Activated CD4-positive, alpha-beta T cell treated with anti-CD3 and anti-CD28 coated beads, Interleukin-2, amount 50 U/mL, for 48 hours (primary cell): ENCODE results near the gene DSCAM.

Experiments used
- DNase-seq, 2 experiments: peaks; one replicate each; pipeline ENCODE4 v3.0.0-alpha.2; 2020

The DSCAM gene

DNA sequence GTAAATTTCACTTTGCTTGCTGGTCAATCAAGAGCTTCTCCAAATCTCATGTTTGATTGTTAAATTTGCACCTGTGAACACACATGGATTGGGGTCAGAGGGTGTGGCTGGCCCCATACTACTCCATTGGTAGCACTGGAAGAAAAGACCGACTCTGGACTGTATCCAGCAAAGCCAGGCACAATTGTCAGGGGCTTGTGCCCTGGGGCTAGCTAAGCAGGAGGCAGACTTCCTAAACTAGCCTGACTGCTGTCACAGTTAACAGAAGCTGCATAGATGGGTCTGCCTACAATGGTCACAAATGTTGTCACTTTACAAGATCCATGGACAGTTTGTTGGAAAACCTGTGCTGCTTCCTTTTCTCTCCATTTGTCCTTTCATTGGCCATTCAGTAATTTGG lies 421.0 kb downstream of the DSCAM start:
- DNase-seq: no peak

DNA sequence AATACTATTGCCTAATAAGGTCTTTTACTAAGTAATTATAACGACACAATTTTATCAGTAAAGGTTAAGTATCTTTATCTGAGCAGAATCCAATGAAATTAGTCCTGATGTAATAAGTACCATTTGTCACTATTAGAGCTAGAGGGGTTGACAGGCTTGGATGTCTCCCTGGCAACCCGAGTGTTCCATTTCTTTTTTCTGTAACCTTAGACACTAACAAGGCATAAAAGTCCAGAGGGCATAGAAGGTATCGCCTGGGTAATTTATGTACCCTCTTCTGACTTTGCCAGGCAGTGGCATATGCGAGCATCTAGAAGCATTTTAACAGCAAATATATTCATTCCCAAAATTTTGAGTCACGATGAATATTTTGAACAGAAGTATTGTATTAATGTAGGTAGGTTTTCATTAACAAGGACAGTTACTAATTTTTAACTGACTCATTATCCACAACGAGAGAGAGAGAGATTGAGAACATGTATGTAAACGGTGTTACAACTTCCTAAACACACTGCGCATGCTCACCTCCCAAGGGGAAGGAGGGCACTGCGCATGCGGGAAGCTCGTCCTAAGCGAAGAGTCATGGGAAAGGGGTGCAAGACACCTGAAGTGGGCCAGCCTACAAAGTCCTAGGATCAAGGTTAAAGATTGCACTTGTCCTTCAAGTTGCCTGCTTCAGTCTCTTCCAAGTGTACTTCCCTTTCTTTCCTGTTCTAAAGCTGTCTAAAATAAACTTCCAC lies 423.9 kb downstream of the DSCAM start:
- no peak for DNase-seq

DNA sequence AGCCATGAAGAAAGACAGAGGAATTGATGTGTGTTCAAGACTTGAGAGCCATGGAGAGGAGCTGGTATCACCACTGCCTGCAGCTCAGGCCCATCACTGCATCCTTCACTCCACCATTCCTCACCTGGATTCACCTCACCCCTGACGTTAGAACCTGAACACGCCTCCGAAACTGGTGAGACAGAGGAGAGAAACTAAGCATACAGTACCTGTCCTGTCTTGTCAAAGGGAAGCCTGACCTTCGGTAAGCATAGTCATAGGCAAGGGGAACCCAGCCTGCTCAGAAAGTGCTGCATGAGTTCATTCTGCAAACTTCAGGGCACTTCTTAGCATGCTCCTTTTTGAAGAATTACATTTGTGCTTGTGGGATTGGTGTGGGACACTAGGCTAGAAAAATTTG lies 425.8 kb downstream of the DSCAM start:
- DNase-seq: no peak

DNA sequence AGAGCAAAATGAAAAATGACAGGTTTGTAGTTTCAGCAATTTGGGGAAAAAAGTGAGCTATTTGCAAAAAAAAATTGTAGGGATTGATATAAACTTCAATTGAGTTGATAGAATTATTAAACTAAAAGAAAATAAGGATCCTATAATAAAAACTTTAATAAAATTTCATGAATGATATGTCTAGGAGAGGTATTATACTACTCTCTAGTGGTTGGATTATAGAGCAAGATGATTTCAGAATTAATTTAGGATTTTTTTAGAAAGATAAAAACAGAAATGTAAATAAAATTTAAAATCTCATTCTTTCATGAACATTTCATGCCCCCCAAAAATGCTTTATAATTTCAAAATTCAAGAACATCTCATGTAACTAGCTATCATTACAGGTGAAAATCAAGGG lies 430.4 kb downstream of the DSCAM start:
- DNase-seq: no peak

DNA sequence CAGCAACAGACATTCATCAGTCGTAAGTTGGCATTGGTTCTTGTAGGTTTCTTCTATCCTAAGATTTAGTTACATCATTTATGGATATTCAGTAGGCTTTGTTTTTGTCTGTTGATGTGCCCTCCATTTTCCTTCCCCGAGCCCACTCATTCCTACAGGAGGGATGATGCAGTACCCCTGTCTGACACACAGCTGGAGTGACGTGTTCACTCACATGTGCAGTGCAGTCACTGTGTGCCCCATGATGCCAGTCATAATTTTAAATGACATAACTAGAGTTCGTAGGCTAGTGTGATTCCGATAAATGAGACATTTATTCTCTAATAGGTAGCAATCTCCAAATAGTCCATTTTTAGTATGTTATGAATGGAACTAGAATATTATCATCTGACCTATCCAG lies 438.4 kb downstream of the DSCAM start:
- no peak for DNase-seq

DNA sequence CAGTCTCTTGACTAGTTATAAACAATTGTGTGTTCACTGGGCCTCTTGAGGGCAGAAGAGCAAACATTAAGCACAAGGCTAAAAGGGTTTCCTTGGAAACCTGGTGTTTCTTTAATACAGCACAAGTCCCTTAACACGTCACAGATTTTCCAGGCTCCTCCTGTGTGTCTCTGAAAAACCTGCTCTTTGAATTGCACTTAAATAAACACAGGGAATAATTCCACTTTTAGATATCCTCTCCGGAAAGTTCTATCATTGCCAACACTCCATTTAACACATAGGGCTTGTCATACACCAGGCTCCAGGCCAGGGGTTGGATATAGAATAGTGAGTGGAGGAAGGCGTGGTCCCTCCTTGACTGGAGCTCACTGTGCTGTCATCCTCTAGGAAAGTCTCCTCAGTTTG lies 442.6 kb downstream of the DSCAM start:
- DNase-seq: no peak

DNA sequence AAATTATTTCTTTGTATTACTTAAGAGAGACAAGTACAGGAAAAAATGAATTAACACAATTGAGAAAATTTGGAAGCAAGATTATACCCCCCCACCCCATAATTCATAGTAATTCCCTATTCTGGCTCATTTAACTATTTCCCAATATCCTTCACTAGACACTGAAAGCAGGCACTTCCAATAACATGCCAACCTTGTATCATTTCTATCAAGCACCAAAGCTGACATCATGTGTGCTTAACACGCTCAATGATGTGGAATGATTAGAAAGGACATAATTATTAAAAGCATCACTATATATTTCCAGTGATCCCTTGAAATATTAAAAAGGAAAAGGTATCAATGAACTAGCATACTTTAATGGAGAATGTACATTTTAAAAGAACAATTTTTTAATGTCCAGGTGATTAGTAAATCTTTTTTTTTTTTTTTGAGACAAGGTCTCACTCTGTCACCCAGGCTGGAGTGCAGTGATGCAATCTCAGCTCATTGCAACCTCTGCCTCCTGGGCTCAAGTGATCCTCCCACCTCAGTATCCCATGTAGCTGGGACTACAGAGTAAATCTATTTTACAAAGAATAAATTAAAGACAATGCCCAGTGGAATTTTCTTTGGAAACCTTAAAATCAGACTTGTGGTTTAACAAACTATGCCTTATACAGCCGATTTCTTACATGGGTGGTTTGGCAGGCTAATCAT lies 443.9 kb downstream of the DSCAM start:
- no peak for DNase-seq

DNA sequence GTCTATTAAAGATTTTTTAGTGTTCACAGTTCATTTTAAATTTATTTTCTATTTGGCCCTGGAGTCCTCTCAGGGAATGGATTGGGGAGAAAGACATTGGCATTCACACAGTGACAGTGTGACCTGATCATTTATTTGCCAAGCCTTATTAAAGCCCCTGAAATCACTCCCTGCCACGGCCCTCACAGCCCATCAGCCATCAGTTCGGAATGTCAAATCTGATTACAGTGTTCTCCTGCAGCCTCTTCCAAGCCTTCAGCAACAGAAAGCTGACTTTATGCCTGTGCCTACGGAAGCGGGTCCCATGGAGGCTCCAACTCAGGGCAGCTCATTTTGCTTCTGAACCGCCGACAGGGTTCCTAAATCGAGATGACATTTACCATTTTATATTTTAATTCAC lies 451.2 kb downstream of the DSCAM start:
- no peak for DNase-seq

DNA sequence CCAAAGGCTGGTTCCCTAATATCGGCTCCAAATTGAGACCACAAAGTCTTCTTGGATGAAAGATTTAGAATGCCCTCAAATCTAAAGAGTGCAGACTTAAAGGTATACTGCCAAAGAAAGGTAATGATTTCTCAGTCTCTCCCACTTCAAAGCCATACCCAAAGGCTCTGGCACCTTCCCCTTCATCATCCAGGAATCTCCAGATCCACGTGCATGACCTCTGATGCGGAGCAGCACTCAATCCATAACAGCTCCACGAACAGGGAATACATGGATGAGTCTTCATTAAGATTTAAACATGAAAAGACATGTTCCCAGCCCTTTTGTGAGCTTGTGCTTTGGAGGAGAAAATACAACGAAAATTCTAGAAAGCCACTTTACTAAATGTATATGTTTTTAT lies 453.9 kb downstream of the DSCAM start:
- no peak for DNase-seq

DNA sequence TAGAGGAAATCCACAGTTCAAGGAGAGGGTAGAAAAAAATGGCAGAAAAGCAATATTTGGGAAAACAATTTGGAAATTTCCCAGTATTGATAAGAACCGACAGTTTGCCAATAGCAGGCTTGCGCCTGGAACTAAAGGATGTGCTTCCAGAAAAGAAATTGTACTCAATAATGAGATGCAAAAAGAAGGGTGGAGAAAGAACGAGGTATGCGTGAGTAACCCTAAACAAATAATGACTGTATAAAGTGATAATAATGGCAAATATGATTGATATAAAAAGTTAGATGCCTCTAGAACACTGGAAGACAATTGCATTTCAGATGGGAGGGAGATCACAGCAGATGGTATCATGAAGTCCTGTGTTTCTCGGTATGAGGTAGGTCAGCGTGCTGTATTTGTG lies 458.9 kb downstream of the DSCAM start:
- DNase-seq: no peak

DNA sequence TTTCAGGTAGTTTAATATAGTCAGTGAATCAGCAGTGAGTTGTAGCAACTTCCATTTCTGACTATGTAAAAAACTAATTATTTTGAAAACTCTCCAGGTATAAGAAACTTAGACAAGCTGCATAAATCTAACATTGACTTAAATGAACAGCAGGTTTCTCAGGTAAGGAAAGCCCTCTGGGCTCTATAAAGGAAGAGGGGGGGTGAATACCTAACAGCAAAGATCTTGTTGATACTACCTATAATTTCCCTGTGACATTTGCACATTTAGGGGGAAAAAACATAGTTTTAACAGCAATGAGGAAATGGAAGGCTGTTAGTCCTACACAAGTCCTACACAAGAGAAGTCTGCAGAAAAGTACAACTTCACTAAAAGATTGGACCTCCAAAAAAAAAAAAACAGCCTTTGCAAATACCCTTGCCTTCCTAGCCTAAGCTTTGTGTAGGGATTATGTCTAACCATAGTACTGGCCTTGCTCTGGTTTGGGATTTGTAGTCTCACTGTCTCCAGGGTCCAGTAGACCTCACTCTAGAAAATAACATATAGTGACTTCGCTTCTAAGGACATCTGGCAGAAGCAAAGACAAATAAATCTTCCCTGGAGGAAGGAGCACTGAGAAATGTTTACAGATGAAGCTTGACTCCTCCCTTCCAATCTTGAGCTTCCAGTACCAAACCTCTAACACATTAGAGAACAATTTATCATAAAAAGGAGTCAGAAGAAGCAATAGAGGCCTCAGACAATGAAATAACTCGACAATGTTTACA lies 459.8 kb downstream of the DSCAM start:
- no peak for DNase-seq

DNA sequence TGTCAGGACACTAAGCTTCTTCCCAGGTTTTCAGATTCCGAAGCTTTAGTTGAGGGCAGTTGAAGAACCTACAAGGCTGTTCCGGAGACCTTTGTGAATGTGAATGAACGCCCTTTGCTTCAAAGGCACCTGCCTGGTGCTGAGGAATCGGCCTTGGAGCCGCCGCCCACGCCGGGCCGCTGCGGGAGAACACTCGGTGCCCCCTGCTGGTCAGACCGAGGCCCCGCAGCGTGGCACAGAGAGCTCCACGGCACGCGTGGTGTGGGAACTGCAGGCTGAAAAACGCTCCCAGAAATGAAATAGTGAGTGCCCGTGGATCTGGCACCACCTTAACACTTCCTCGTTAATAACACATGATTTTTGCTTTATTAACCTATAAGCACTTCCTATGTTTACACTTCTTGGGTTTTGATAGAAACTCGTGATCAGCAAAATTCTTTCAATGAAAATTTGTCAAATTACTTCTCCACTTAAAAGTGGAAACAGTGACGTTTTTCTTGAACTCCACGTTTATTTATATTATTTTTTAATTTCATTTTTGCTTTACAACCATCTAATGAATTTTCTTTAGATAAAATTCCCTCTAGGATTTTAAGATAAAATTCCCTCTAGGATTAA lies 460.6 kb downstream of the DSCAM start:
- DNase-seq: peak; percentile 35 to 41

DNA sequence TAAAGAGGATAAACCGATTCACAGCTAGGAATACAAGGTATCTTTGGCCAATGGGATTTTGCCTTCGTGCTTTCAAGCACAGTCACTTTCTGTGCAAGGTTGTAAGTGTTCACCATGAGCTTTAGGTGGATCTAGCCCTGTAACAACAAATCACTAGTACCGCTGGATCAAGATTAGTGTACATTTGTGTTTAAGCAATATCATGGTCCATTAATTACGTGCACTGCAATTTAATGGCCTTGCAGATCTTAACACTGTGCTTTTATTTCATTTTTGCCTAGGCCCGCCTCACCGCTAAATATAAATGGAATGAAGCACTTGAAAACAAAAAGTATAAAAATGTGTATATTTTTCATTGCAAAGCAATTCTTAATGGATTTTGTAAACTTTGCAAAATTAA lies 461.1 kb downstream of the DSCAM start:
- no peak for DNase-seq

DNA sequence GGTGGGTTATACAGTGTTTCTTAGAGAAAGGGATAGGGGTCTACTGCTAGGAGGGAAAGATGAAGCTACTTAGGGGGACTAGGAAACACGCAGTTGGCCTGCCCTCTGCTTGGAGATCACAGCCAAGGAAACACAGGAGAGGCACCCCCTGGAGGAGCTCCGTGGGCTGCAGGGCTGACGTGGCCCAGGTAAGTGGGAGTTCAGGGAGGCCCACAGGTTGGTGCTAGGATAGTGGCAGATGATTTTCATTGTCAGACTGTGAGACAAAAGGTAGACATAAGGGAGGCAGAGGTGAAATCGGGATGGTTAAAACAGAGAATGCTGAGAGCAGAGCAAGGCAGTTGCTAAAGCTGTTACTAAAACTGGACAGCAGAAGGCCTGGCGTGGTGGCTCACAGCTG lies 463.0 kb downstream of the DSCAM start:
- DNase-seq: no peak

DNA sequence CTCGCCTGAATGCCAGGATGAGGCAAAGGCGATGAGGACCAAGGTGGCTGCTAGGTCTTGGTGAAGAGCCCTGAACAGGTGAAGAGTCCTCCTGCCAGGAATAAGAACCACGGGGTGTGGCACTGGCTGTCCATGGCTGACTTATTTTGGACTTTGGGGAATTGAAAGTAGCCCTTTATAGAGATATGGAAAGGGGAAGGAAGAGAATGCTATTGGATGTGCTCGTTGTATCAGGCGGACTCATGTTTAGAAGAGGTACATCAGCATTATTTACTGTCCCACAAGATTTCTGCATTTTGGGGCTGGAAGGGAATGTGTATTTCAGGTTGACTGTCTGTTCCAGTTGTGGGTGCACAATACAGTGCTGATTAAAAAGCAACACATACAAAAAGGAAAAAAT lies 465.8 kb downstream of the DSCAM start:
- no peak for DNase-seq

DNA sequence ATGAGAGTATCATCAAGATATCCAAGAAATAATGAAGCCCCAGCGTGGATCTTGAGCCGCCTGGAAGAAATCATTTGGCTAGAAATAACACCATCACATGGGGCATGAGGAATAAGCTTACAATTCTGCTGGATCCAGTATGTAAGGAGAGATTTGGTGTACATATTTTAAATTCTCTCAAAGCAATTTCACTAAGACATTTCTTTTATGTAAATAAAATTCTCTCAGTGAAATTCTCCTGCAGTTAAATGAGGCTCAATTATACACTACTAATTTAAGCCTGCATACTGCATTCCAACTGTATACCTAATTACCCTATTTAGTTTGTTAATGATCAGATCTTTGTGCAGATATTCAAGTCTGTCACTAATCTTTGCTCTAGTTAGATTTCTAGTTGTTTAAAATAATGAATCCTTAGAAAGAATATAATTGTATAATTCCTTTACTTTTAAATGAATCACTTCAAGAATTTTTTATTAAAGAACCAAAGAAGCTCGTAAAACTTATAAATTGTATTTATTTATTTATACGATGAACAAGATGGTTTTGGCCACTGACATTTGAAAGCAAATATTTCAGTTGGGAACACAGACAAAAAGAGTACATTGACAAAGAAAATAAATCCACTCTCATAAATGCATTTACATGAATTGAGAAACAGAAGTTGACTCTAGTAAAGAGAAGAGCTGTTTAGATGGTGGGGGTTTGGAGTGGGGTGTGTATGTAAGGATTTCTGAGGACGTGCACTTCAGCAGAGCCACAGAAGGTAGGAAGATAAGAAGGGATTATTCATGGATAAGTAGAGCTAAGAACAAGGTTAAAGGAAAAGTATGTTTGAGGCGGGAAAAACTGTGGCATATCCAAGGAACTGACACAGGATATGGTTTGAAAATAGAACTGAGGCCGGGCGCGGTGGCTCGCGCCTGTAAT lies 466.8 kb downstream of the DSCAM start:
- DNase-seq: no peak

DNA sequence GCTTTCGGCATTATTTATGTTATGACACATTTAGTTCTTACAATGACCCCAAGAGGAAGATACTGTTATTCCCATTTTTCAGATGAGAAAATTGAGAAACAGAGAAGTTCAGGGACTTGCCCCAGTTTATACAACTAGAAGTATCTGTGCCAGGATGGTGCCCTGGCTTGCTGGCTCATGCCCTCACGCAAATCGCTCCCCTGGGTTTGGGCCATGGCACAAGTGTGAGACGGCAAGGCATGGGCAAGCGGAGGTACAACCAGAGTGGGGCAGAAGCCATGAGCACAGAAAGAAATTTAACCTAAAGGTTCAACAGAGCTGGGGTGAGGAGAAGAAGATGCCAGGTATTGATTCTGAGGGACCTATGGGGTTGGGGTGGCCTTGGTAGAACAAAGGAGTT lies 469.8 kb downstream of the DSCAM start:
- no peak for DNase-seq

DNA sequence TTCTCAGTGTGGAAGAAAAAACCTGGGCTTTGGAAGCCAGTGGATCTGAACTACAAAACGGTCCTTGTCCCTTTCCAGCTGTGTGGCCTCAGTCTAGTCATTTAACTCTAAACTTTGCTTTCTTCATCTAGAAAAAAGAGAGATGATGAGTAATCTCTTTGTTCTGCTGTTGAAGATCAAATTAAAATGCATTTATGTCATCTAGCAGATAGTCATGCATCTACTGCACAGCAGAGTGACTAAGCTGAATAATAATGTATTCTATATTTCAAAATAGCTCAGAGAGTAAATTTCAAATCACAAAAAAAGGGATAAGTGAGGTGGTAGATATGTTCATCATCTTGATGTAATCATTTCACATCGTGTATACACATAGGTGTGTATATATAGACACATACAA lies 473.2 kb downstream of the DSCAM start:
- no peak for DNase-seq

DNA sequence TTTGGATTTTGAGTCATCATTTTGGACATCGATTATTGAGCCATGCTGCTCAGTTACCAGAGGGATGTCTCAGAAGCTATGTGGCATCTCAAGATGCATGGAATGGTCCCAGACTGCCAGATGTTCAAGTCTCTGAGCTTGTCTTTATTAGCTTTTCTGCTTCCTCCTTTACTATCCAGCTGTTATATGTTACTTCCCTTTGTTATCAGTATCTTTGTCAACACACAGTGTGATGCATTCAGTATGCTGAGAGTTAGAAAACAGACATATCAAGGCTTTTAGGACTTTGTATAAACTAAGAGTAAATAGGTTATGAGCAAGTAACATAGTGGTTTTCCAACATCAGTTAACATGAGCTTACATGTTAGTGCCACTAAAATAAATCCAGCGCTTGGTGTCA lies 474.5 kb downstream of the DSCAM start:
- DNase-seq: no peak

DNA sequence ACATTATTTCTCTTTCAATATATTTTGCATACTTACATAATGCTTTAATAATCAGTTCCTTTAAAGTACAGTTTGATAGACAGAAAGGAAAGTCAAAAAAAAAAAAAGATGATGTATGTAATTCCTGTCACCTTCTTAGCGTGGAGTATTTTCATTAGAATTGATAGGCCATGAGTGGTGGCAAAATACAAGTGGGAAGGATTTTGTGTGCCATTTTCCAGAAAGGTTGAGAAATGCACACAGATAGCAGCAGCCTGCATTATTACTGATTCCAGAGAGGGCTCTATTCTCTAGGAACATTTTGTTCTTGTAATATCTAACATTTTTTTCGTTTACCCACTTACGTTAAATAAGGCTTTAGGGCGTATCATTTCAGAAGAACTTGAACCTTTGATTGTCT lies 475.6 kb downstream of the DSCAM start:
- DNase-seq: no peak

DNA sequence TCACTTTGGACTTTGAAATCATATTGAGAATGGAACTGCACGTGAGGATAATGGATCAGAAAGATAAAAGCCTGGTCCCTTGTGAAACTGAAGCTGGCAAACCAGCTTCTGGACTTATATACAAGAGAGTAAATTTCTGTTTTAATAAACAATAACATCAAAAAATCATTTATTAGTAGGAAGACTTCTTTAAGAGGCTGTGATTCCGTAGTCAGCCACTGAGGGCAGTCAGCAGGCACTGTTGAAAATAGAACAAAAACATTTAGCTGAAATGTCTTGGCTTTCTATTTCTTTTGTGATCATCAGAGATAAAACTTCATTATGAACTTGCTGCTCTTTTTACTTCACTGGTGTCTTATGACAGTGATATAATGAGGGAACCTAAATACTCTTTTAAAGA lies 490.3 kb downstream of the DSCAM start:
- no peak for DNase-seq

DNA sequence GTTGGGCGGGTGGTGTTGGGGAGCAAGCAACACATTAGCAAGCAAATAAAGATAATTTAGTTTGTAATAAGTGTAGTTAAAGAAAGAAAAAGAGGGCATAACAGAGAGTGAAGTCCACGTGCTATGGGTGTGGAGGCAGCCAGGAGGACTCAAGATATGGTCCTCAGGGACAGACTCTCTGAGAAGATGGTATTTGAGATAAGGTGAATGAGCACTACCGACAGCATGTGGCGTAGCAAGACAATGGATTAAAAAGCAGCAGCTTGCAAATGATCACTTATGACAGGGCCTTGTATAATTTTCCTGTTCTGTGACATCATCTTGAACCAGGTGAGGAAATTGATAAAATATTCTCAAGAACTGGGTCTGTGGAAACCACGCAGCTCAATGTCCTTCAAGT lies 491.9 kb downstream of the DSCAM start:
- no peak for DNase-seq

DNA sequence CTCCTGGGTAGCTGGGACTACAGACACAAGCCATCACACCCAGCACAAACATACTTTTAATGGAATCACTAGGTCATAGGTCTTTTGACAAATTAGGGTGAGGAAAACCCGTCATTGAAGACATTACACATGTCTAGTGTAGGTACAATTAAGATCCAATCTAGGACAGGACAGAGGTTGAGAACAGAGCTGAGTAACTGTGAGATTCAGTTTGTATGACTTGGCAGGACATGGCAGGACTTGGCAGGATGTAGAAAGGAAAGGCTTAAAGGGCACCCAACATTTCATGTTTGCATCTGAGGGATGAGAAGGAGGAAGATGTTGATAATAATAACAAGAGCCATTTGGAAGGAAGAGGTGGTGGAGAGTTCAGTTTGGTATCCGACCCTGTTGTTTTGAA lies 496.0 kb downstream of the DSCAM start:
- DNase-seq: no peak
